HG03442 (cell line): ENCODE results near the gene NHLRC4.

ENCODE experiments used
- ATAC-seq: cut with Tn5 transposase; IDR thresholded peaks from one replicate; pipeline ENCODE4 v1.9.1; 2021; ENCODE audit warnings: mild to moderate bottlenecking, moderate library complexity; ENCODE audit not compliant: unreplicated experiment

NHLRC4 gene

DNA sequence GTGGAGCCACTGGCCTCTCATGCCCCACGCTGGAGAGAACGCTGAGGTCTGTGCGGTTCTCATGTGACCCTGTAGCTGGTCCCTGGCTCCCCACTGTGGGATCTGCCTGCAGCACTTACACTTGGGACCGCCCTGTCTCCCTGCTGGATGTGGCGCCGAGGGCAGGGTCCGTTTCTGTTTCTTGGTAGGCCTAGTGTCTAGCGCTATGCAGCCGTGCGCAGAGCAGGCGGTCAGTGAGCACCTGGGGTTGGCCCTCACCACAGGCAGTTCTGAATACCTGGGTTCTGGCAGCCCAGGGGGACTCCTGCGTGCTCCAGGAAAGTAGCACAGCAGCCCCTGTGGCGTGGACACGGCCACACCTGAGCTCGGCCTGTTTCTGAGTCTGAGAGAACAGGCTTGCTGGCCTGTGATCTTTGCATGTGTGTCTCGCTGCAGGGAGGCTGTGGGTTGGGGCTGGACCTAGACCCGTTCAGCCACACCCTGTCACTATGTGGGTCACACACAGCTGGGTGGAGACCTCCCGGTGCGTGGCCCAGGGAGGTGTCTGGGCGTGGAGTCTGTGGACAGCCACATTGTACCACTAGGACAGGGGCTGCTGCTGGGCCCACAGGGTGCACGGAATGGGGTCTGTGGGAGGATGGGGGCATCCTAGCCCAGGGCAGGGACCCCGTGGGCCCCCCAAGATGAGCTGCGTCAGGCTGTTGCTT is 36.5 kb upstream of the NHLRC4 start:
- no peak for ATAC-seq

DNA sequence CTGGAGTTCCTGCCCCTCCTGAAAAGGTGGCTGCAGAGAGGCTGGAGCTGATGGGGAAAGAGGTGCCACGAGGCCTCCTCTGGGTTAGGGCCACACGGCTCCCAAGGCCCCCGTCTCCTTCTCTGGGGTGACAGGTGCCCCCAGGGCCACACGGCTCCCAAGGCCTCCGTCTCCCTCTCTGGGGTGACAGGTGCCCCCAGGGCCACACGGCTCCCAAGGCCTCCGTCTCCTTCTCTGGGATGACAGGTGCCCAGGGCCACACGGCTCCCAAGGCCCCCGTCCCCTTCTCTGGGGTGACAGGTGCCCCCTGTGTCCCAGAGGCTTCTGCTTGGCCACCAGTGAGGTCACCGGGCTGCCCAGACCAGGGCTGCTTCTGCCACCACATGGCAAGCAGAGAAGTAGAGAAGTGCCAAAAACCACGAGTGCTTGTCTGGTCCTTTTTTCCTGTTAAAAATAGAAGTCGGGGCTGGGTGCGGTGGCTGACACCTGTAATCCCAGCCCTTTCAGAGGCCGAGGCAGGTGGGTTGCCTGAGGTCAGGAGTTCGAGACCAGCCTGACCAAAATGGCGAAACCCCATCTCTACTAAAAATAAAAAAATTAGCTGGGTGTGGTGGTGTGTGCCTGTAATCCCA is 35.2 kb upstream of the NHLRC4 start:
- no peak for ATAC-seq

DNA sequence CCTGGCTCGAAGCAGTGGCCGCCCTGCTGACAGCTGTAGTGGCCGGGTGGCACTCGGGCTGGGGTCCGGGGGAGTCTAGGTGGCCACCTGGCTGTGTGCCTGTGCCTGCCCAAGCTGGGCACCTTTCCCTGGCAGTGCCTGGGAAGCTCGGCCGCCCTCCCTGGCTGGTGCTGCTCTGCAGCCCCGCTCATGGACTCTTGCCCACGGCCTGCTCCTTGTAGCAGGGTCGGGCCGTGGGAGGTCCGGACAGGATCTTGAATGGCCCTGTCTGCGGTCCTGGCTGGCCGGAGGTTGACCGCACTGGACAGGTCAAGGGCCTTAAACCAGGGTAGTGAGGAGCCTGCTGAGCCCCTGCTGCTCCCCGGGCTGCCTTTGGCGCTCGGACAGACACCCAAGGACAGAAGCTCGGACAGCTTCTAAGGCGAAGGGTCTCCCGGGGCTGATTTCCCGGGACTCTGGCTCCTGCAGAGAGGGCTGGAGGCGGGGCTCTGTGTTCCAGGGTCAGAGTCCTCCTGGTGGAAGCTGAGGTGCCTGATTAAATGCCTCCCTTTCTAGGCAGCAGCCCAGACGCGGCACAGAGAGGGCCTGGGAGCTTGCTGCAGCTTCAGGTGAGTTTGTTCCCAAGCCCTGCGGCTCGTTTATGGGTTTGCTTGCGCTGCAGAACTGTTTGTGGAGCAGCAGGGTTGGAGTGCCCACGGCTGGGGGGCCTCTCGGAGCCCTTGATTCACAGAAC is 33.2 kb upstream of the NHLRC4 start:
- ATAC-seq = no peak

DNA sequence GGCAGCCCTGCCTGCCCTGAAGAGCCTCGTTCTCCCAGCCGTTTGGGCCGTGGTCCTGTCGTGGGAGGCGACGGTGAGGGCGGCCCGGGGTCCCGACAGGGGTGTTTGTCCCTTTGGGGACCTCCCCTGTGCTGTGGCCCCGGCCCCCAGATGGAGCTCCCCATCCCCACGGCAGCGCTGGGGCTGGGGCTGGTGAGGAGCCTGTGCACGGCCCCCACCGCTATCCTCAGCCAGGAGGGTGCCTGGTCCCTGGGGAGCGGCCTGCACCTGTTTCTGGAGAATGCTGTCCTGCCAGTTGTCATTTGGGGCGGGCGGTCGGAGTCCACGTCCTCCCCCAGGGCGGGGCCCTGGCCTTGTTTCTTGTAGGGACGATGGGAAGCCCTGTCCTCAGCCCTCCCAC is 32.7 kb upstream of the NHLRC4 start:
- ATAC-seq = no peak

DNA sequence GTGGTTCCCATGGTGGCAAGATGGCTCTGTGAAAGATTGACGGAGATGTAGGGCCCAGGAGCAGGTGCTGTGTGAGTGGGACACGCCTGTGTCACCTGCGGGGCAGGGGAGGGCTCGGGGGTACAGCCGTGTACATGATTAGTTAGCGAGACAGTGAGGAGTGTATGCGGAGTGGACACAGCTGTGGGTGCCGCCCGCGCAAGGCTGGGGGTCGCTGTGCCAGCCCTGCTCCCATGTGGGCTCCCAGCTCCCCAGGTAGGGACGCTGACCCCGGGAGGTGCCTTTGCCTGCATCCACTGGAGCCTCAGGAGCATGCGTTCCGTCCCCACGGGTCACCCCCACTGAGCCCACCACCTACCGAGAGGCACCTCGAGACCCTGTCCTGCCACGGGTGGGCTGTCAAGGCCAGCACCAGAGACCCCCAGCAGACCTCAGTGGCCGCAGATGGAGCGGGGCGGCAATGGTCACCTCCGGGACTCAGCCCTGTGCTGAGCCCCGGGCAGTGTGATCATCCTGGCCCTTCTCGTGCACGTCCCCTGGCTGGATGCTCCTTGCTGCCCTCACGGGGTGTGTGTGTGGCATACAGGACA is 31.9 kb upstream of the NHLRC4 start:
- ATAC-seq = no peak

DNA sequence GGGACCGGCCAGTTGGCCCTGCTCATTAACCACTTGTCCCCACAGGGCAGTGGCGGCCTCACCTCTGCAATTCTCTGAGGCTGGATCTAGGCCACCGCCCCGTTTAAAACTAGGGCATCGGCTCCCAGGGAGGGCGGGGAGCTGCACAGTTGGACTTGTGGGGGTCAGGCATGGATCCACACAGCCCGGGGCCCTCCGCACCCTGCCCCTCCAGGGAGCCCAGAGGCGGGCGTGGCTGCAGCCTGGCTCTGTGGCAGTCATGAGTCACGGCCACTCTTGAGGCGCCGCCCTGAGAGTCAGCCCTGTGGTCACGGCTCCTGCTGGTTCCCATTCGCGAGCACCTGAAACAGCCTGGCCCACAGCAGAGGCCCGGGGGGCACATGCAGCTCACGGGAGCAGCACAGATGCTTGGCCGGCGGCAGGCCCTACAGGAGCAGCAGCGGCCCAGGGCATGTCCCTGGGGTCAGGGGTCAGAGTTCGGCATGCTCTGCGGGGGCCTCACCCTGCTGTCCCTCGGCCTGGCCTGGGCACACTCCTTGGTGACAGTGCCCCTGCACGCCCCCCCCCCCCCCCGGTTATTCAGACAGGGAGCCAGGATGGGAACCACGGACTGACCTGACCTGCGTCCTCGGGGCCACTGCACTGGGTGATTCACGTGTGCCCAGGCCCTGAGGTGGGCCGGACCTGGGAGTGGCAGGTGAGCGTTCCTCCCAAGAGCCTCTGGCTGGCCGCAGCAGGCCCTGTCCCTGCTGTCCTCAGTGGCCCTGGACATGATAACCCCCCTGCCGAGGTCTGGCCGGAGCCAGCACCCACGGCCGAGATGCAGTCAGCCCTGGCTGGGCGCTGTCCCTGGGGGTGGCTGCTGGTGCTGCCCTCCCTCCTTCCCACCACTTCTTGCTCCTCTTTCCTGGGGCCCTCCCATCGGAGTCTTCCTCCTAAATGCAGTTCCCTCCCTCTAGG is 31.1 kb upstream of the NHLRC4 start:
- no peak for ATAC-seq

DNA sequence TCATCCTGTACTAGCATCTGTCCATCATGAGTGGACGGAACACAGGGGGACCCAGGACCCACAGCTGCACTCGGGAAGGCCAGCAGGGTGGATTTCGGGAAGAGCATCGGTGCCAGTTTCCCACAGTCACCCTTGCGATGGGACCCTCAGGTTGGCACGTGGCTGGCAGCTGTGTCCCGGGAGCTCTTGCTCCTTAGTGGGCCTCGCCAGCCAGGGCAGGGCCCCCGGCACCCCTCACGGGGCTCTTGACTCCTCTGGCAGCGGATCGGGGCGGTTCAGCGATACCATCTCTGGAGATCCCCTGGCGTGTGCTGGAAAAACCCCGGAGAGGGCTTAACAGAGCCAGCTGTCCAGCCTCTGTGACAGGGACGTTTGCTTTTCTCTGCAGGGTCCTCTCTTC is 30.1 kb upstream of the NHLRC4 start:
- no peak for ATAC-seq

DNA sequence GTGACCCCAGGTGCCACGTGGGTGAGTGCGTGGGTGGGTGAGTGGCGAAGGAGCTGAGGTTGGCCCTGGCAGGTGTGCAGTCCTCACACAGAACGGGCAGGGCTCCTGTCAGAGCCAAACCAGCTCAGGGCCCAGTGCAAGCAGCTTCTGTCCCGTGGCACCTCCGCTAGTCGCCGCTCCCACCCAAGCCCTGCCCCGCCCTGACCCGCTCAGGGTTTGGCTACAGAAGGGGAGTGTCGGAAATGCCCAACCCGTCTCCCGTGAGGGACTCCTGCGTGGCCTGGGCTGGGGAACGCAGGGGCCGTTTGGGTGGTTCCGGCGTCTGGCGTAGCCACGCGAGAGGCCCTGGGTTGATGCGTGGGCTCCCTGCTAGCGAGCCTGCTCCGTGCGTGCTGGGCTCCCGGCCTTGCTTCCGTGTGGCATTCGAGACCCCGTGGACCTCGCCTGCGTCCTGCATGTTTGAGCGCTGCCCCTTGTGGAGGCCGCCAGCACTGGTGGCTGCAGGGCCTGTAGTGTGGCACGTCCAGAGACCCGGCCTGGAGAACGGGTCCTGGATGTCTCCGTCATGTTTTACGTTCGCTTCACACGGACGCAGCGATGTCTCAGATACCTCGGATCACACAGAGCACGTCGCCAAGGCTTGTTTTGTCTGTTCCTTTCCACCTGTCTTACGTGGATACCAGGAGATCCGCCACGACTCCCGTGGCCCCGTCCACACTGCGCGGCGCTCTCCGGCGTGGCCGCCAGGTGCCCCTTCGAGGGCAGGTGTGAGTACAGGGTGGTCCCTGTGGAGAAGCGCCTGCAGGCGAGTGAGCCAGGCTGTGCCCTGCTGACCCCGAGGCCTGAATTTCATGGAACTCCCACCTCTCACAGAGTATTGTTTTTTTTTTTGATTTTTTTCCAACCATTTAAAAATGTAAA is 29.1 kb upstream of the NHLRC4 start:
- ATAC-seq = no peak

DNA sequence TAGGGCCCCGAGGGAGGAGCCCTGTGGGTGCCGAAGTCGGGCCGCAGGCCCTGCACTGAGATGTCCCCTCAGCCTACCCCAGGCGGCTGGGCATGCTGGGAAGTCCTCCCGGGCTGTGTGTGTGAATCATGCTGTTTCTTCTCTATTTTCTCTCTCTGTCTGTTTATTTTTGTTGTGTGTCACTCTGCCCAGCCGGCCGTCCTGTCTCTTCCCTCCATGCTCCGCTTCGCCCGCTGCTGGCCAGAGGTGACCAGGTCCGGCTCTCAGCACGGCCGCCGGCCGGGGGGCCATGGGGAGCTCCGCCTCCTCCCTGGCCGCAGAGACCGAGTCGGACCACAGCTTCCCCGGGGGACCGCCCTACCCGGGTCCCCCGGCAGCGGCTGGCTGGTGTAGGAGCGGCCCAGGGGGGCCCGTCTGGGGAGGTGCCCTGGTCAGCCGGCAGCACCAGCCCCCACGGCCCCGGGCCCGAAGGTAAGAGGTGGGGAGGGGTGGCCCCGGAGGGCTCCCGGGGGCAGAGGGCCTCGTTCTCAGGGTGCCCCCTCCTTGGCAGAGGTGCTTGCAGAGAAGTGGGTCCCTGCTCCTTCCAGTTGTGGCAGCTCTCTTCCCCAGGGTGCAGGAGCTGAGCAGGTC is 26.8 kb upstream of the NHLRC4 start:
- no peak for ATAC-seq

DNA sequence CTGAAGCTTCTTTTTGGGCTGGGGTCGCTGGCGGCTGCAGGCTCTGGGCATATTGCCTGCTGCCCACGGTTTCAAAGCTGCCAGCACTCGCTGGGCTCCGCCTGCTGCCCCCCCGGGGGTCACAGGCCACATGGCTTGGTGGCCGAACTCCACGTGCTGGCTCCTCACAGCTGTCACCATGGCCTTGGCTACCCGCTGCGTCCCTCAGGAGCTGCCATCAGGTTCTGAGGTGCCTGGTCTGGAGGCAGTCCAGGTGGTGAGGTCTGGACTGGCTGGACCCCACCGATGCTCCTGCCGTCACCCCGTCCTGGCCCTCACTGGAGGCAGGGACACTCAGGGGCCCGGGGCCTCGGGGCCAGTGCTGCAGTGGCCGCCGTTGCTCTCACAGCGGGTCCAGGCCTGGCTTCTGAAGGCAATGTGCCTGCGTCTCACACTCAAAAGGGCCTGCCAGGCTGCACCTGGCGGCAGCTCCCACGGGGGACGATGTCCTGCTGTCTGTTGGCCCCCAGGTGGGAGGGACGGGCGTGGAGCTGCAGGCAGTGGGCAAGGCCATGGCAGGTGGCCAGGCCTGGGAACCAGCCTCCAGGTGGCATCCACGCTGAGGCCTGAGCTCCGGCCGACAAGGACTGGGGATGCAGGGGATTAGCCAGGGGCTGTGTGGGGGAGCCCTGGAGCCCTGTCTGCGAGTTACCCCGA is 26.0 kb upstream of the NHLRC4 start:
- no peak for ATAC-seq

DNA sequence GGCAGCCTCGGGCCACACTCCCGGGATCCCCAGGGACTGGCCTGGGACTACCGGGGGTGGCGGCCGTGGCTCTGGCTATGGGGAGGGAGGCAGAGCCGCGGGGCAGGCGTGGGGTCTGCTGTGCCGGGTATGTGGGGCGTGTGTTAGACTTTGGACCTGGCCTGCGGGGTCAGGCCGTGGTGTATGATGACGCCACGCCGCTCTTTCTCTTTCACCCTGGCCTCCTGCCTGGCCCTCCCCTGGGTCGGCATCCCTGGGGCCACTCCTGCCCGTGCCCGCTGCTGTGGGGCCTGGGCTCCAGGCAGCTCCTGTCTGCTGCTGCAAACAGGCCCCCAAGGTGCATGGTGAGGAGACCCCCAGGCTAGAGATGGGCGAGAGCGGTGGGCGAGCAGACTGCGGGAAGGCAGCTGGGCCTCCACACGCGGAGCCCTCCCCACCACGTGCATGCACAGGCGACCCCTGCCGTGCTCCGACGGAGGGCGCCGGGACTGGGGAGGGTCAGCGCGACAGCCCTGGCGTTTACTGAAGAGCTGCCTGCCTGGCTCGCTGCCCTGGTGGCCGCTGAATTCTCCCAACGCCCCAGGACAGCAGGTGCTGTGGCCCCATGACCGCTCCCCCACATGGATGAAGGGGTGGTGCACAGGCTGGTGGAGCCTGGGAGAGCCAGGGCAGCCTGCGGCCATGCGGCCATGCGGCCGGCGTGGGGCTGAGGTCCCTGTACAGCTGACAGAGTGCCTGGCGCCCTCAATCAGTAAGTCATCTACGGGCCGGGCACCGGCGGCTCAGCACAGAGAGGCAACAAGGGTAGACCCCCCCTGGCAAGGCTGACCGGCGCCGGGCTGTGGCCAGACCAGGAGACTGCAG is 23.3 kb upstream of the NHLRC4 start:
- ATAC-seq = no peak

DNA sequence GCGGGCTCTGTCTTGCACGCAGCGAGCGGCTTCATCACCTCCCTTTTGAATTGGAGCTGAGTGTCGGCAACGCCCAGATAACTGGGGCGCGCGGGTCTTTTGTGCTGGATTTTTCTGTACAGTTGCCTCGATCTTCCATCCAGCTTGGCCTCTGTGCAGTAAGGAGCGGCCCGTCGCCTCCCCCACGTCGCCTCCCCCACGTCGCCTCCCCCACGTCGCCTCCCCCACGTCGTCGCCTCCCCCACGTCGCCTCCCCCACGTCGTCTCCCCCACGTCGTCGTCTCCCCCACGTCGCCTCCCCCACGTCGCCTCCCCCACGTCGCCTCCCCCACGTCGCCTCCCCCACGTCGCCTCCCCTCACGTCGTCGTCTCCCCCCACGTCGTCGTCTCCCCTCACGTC is 22.3 kb upstream of the NHLRC4 start:
- no peak for ATAC-seq

DNA sequence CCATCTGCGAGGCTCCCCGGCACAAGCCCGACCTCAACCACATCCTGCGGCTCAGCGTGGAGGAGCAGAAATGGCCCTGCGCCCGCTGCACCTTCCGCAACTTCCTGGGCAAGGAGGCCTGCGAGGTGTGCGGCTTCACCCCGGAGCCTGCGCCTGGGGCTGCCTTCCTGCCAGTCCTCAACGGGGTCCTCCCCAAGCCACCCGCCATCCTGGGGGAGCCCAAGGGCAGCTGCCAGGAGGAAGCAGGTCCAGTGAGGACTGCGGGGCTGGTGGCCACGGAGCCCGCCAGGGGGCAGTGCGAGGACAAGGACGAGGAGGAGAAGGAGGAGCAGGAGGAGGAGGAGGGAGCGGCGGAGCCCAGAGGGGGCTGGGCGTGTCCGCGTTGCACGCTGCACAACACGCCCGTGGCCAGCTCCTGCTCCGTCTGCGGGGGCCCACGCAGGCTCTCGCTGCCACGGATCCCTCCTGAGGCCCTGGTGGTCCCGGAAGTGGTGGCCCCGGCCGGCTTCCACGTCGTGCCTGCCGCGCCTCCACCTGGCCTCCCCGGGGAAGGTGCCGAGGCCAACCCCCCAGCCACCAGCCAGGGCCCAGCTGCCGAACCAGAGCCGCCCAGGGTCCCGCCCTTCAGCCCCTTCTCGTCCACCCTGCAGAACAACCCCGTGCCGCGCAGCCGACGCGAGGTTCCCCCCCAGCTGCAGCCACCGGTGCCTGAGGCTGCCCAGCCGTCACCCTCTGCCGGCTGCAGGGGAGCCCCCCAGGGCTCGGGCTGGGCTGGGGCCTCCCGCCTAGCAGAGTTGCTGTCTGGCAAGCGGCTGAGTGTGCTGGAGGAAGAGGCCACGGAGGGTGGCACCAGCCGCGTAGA is 19.7 kb upstream of the NHLRC4 start:
- ATAC-seq = no peak

DNA sequence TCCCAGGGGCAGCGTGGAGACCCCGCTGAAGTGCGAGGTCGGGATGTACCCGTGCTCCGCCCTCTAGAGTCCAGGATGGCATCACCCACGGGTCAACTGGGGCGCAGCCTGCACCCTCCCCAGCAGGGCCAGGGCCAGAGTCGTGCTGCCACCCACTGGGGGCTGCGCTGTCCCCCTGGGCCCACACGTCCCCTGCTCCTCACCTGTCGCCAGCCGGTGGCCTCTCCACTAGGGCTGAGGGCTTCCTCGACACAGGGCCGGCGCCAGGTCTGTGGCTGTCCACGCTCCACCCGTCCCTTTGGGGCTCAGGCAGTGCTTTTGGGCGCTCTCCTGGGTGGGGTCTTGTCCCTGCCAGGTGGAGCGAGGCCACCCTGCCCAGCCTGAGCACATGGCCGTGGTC is 18.2 kb upstream of the NHLRC4 start:
- no peak for ATAC-seq

DNA sequence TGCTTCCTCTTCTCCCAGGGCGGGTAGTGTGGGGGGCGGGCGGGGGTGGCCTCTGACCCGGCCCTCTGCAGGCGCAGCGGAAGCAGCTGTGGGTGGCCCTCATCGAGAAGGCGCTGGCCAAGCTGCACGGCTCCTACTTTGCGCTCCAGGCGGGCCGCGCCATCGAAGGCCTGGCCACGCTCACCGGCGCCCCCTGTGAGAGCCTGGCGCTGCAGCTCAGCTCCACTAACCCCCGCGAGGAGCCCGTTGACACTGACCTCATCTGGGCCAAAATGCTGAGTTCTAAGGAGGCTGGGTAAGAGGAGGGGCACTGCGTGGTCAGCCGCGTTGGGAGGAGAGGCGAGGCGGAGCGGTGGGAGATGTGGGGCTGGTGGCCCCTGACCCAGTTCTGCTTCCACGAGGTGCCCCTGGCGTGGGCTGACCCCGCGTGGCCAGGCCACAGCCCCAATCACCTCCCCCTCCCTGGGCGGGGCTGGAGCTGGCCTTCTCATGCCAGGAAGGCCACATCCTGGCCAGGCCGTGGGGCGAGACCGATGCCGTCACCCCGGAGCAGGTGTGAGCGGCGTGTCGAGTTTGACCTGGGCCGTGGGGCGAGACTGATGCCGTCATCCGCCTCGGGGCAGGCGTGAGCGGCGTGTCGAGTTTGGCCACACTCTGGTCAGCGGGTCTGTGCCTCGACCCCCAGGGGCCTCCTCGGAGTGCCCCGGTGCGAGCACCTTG is 17.1 kb upstream of the NHLRC4 start:
- ATAC-seq = no peak

DNA sequence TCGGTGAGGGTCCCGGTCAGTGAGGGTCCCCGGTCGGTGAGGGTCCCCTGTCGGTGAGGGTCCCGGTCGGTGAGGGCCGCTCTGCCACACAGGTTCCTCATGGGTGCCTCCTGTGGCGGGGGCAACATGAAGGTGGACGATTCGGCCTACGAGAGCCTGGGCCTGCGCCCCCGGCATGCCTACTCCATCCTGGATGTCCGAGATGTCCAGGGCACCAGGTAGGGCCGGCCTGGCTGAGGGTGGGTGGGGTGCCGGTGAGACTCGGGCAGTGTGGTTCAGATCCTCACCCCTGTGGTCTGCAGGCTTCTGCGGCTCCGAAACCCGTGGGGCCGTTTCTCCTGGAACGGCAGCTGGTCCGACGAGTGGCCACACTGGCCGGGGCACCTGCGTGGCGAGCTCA is 15.6 kb upstream of the NHLRC4 start:
- no peak for ATAC-seq
